ENCODE results near the gene SND1.

The SND1 gene

DNA sequence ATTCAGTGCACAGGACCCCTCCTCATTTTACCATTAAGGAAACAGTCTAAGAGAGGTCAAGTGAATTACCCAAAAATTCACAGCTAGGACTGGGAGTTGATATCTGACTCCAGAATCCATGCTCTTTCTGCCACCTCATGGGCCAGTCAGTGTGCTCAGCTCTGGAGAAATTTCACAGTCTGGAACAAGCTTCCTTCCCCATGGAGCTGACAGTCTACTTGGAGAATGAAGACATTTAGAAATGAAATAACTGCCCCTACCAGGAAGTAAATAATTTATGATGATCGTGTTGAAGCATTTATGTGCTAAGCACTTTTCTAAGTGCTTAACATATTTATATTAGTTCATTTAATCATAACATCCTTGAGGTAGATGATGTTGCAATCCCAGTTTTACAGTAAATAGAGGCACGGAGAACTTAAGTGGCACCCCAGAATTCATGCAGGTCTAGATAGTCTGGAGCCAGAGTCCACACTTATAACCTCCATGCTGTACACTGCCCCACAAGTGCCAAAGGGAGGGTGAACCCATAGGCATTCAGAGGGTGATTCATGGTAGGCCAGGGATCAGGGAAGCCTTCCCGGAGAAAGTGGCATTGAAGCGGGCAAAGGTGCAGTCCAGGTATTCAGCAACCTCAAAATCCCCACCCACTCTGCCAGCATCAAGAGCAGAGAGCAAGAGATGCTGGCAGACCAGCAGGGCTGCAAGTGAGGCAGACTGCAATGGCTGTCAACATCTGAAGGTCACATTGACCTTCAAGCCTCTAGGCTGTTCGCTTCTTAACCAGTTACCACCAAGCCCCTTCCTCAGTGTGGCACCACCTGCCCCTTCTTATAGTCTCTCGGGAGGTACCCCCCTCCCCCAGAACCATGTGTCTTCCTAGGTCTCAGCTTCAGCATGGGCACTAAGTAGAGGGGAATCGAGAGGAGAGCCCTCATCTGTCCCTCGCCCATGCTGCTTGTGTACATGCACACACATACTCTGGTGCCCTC is 417.7 kb downstream of the SND1 start:
- no peak overlapping the region for H3K4me3 ChIP-seq (ENCODE audit: low read depth, low read length)
- no peak for DNase-seq (ENCODE audit: low read depth)
- no peak for TF ChIP-seq CTCF (IDR thresholded peaks at IDR 0.05; ENCODE audit: low read depth, low read length, missing control alignments)

GRCh38 chr7:128071376-128071775 is 419.4 kb downstream of the SND1 start:
- H3K4me3 ChIP-seq (ENCODE audit: low read depth, low read length): no peak overlapping the region
- no peak for TF ChIP-seq CTCF (IDR thresholded peaks at IDR 0.05; ENCODE audit: low read depth, low read length, missing control alignments)
- DNase-seq (ENCODE audit: low read depth): no peak

- no peak for DNase-seq (ENCODE audit: low read depth)
- TF ChIP-seq CTCF (IDR thresholded peaks at IDR 0.05; ENCODE audit: low read depth, low read length, missing control alignments): no peak
- H3K4me3 ChIP-seq (ENCODE audit: low read depth, low read length): no peak overlapping the region
Measured at GRCh38 chr7:128071801-128072200, 419.8 kb downstream of the SND1 start.

GRCh38 chr7:128073671-128074310 is 421.8 kb downstream of the SND1 start:
- no peak overlapping the region for H3K4me3 ChIP-seq (ENCODE audit: low read depth, low read length)
- no peak for TF ChIP-seq CTCF (IDR thresholded peaks at IDR 0.05; ENCODE audit: low read depth, low read length, missing control alignments)
- DNase-seq (ENCODE audit: low read depth): no peak

- H3K4me3 ChIP-seq (ENCODE audit: low read depth, low read length): no peak overlapping the region
- no peak for DNase-seq (ENCODE audit: low read depth)
- TF ChIP-seq CTCF (IDR thresholded peaks at IDR 0.05; ENCODE audit: low read depth, low read length, missing control alignments): no peak
Measured at GRCh38 chr7:128074336-128074735, 422.3 kb downstream of the SND1 start.

DNA sequence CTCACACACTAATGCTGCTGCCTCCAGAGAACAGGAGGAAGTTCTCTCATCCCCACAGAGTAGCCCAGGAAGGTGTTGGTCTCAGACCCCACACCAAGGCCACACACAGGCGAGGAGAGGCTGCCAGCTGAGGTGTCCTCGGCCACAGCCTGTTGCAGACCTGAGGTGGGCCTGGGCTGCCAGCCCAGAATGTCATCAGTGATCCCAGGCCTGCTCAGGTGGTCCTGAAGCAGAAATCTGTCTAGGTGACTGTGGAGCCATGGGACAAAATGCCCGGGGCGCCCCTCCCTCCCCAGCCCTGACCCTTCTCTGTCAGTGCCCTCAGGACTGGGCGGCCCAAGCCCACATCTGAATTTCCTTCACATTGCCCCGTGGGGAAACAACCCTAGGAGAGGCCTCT is 422.7 kb downstream of the SND1 start:
- no peak overlapping the region for H3K4me3 ChIP-seq (ENCODE audit: low read depth, low read length)
- TF ChIP-seq CTCF (IDR thresholded peaks at IDR 0.05; ENCODE audit: low read depth, low read length, missing control alignments): no peak
- no peak for DNase-seq (ENCODE audit: low read depth)

All from GM12864 (cell line).